D721Med (cell line): ENCODE measurements around the gene CACNA2D2.

Experiments
- DNase-seq: peaks from one replicate; pipeline ENCODE4 v3.0.0; 2011; ENCODE audit warnings: low spot score; ENCODE audit not compliant: insufficient read length
- FAIRE-seq: peaks from 2 replicates; lab custom pipeline; 2011; peaks lifted over from hg19 to GRCh38; lab: Jason Lieb, UNC
- CTCF ChIP-seq: IDR thresholded peaks from 2 replicates; pipeline ENCODE4 v1.5.1; 2012; ENCODE audit warnings: mild to moderate bottlenecking, control low read depth; ENCODE audit not compliant: insufficient read depth; ENCODE audit errors: missing control alignments

The CACNA2D2 gene

GRCh38 chr3:50340448-50341329 lies 162.7 kb downstream of the CACNA2D2 start, which contains the start of gene RASSF1:
Gene RASSF1, minus strand, starts transcription at chr3:50340836. Its CDS starts 31 bp downstream, at chr3:50340805.
- FAIRE-seq (no peak), DNase-seq (no peak)

GRCh38 chr3:50340147-50340447 lies 163.3 kb downstream of the CACNA2D2 start:
- TF ChIP-seq CTCF = no peak
- no peak for DNase-seq
- FAIRE-seq = no peak

More at GRCh38 chr3:50340448-50341329, 162.7 kb downstream of the CACNA2D2 start, which contains the start of gene RASSF1:
- no peak for TF ChIP-seq CTCF

- DNase-seq (no peak), FAIRE-seq (no peak)
- no peak for TF ChIP-seq CTCF
Measured at GRCh38 chr3:50339485-50340146, 163.8 kb downstream of the CACNA2D2 start.

GRCh38 chr3:50338965-50339364 lies 164.5 kb downstream of the CACNA2D2 start:
- DNase-seq (no peak), FAIRE-seq (no peak)
- no peak for TF ChIP-seq CTCF

GRCh38 chr3:50337175-50337861 lies 166.1 kb downstream of the CACNA2D2 start:
- TF ChIP-seq CTCF = no peak
- FAIRE-seq = no peak
- peak; percentile 100 for DNase-seq

GRCh38 chr3:50336452-50337174 lies 166.8 kb downstream of the CACNA2D2 start:
- no peak for DNase-seq
- no peak for TF ChIP-seq CTCF
- FAIRE-seq = no peak
